Stimulated activated naive CD8-positive, alpha-beta T cell treated with anti-CD3 and anti-CD28 coated beads, Interleukin-15, Interleukin-2, amounts not matched to agents 100 ng/mL and 50 ng/mL, for 24 hours (primary cell): Measurements from ENCODE around the gene CHD5.
A peak's percentile ranks its signal among the peaks of the same experiment; 100 is the strongest.

ENCODE experiments used
- H3K27ac Mint-ChIP-seq: one replicate; pipeline ENCODE4 v1.8.0; 2021; ENCODE audit warnings: mild to moderate bottlenecking, mixed read lengths
- H3K27me3 Mint-ChIP-seq: one replicate; pipeline ENCODE4 v1.8.0; 2021; ENCODE audit warnings: mixed read lengths
- H3K36me3 Mint-ChIP-seq: one replicate; pipeline ENCODE4 v1.8.0; 2021; ENCODE audit warnings: low read depth, mixed read lengths
- H3K4me1 Mint-ChIP-seq: one replicate; pipeline ENCODE4 v1.8.0; 2021; ENCODE audit warnings: low read depth, mixed read lengths
- H3K4me3 Mint-ChIP-seq: one replicate; pipeline ENCODE4 v1.8.0; 2021; ENCODE audit warnings: mild to moderate bottlenecking, mixed read lengths
- H3K9me3 Mint-ChIP-seq: one replicate; pipeline ENCODE4 v1.8.0; 2021; ENCODE audit warnings: mixed read lengths

The CHD5 gene

GRCh38 chr1:6094801-6095505 is 85.2 kb downstream of the CHD5 start:
- H3K4me1 Mint-ChIP-seq: no peaks in the 10 kb centered on the region
- no peak overlapping the region for H3K27ac Mint-ChIP-seq
- H3K4me3 Mint-ChIP-seq: no peak overlapping the region

GRCh38 chr1:6094246-6094645 is 85.9 kb downstream of the CHD5 start:
- no peak overlapping the region for H3K4me3 Mint-ChIP-seq
- H3K4me1 Mint-ChIP-seq: no peaks in the 10 kb centered on the region
- no peaks in the 10 kb centered on the region for H3K9me3 Mint-ChIP-seq
- no peaks in the 10 kb centered on the region for H3K27me3 Mint-ChIP-seq
- no peak overlapping the region for H3K27ac Mint-ChIP-seq
- H3K36me3 Mint-ChIP-seq: peaks cover 35% of the 10 kb centered on the region

More at GRCh38 chr1:6094801-6095505, 85.2 kb downstream of the CHD5 start:
- H3K27me3 Mint-ChIP-seq: no peaks in the 10 kb centered on the region
- no peaks in the 10 kb centered on the region for H3K9me3 Mint-ChIP-seq
- H3K36me3 Mint-ChIP-seq: peaks cover 35% of the 10 kb centered on the region

- Mint-ChIP-seq H3K27ac (no peak overlapping the region), H3K36me3 (peaks cover 33% of the 10 kb centered on the region), H3K4me3 (no peak overlapping the region), H3K4me1 (no peaks in the 10 kb centered on the region), H3K27me3 (no peaks in the 10 kb centered on the region), H3K9me3 (no peaks in the 10 kb centered on the region)
Measured at GRCh38 chr1:6093611-6094010, 86.5 kb downstream of the CHD5 start.

- Mint-ChIP-seq H3K4me3 (no peak overlapping the region), H3K27ac (peak overlapping the region; percentile 11), H3K9me3 (no peaks in the 10 kb centered on the region), H3K36me3 (peaks cover 28% of the 10 kb centered on the region), H3K4me1 (no peaks in the 10 kb centered on the region), H3K27me3 (no peaks in the 10 kb centered on the region)
Measured at GRCh38 chr1:6093071-6093470, 87.0 kb downstream of the CHD5 start.

- H3K27me3 Mint-ChIP-seq: no peaks in the 10 kb centered on the region
- no peak overlapping the region for H3K27ac Mint-ChIP-seq
- H3K36me3 Mint-ChIP-seq: peaks cover 23% of the 10 kb centered on the region
- H3K4me1 Mint-ChIP-seq: no peaks in the 10 kb centered on the region
- H3K9me3 Mint-ChIP-seq: no peaks in the 10 kb centered on the region
- no peak overlapping the region for H3K4me3 Mint-ChIP-seq
Measured at GRCh38 chr1:6092211-6092610, 87.9 kb downstream of the CHD5 start.

GRCh38 chr1:6091823-6092109 is 88.4 kb downstream of the CHD5 start:
- H3K36me3 Mint-ChIP-seq: peaks cover 27% of the 10 kb centered on the region
- no peak overlapping the region for H3K27ac Mint-ChIP-seq
- H3K4me3 Mint-ChIP-seq: no peak overlapping the region
- H3K4me1 Mint-ChIP-seq: no peaks in the 10 kb centered on the region
- no peaks in the 10 kb centered on the region for H3K27me3 Mint-ChIP-seq
- H3K9me3 Mint-ChIP-seq: no peaks in the 10 kb centered on the region

- Mint-ChIP-seq H3K4me1 (no peaks in the 10 kb centered on the region), H3K36me3 (peaks cover 30% of the 10 kb centered on the region), H3K9me3 (no peaks in the 10 kb centered on the region), H3K27me3 (no peaks in the 10 kb centered on the region), H3K27ac (no peak overlapping the region), H3K4me3 (no peak overlapping the region)
Measured at GRCh38 chr1:6090996-6091822, 88.9 kb downstream of the CHD5 start.

- Mint-ChIP-seq H3K9me3 (no peaks in the 10 kb centered on the region), H3K36me3 (peaks cover 32% of the 10 kb centered on the region), H3K27ac (no peak overlapping the region), H3K27me3 (no peaks in the 10 kb centered on the region), H3K4me1 (no peaks in the 10 kb centered on the region), H3K4me3 (no peak overlapping the region)
Measured at GRCh38 chr1:6090288-6090687, 89.8 kb downstream of the CHD5 start.

- H3K36me3 Mint-ChIP-seq: peaks cover 33% of the 10 kb centered on the region
- H3K4me3 Mint-ChIP-seq: no peak overlapping the region
- H3K27me3 Mint-ChIP-seq: no peaks in the 10 kb centered on the region
- H3K27ac Mint-ChIP-seq: no peak overlapping the region
- H3K4me1 Mint-ChIP-seq: no peaks in the 10 kb centered on the region
- H3K9me3 Mint-ChIP-seq: no peaks in the 10 kb centered on the region
Measured at GRCh38 chr1:6088956-6089355, 91.2 kb downstream of the CHD5 start.

- Mint-ChIP-seq H3K9me3 (no peaks in the 10 kb centered on the region), H3K27me3 (no peaks in the 10 kb centered on the region), H3K4me3 (no peak overlapping the region), H3K36me3 (peaks cover 30% of the 10 kb centered on the region), H3K27ac (no peak overlapping the region), H3K4me1 (no peaks in the 10 kb centered on the region)
Measured at GRCh38 chr1:6087958-6088357, 92.2 kb downstream of the CHD5 start.

- peaks cover 30% of the 10 kb centered on the region for H3K36me3 Mint-ChIP-seq
- no peak overlapping the region for H3K27ac Mint-ChIP-seq
- no peaks in the 10 kb centered on the region for H3K4me1 Mint-ChIP-seq
- no peaks in the 10 kb centered on the region for H3K27me3 Mint-ChIP-seq
- no peaks in the 10 kb centered on the region for H3K9me3 Mint-ChIP-seq
- H3K4me3 Mint-ChIP-seq: no peak overlapping the region
Measured at GRCh38 chr1:6087377-6087772, 92.7 kb downstream of the CHD5 start.

- Mint-ChIP-seq H3K4me3 (no peak overlapping the region), H3K27me3 (no peaks in the 10 kb centered on the region), H3K36me3 (peaks cover 34% of the 10 kb centered on the region), H3K9me3 (no peaks in the 10 kb centered on the region), H3K4me1 (no peaks in the 10 kb centered on the region), H3K27ac (no peak overlapping the region)
Measured at GRCh38 chr1:6086762-6087376, 93.3 kb downstream of the CHD5 start.

GRCh38 chr1:6086358-6086757 is 93.8 kb downstream of the CHD5 start:
- H3K27ac Mint-ChIP-seq: no peak overlapping the region
- H3K4me1 Mint-ChIP-seq: no peaks in the 10 kb centered on the region
- no peaks in the 10 kb centered on the region for H3K9me3 Mint-ChIP-seq
- no peak overlapping the region for H3K4me3 Mint-ChIP-seq
- peaks cover 37% of the 10 kb centered on the region for H3K36me3 Mint-ChIP-seq
- no peaks in the 10 kb centered on the region for H3K27me3 Mint-ChIP-seq

- H3K9me3 Mint-ChIP-seq: no peaks in the 10 kb centered on the region
- H3K4me3 Mint-ChIP-seq: no peak overlapping the region
- no peaks in the 10 kb centered on the region for H3K4me1 Mint-ChIP-seq
- peaks cover 35% of the 10 kb centered on the region for H3K36me3 Mint-ChIP-seq
- H3K27me3 Mint-ChIP-seq: no peaks in the 10 kb centered on the region
- no peak overlapping the region for H3K27ac Mint-ChIP-seq
Measured at GRCh38 chr1:6085666-6086065, 94.5 kb downstream of the CHD5 start.

- no peaks in the 10 kb centered on the region for H3K9me3 Mint-ChIP-seq
- H3K27ac Mint-ChIP-seq: no peak overlapping the region
- H3K36me3 Mint-ChIP-seq: peaks cover 36% of the 10 kb centered on the region
Measured at GRCh38 chr1:6084781-6085495, 95.2 kb downstream of the CHD5 start.

More at GRCh38 chr1:6084781-6085495, 95.2 kb downstream of the CHD5 start:
- Mint-ChIP-seq H3K27me3 (no peaks in the 10 kb centered on the region), H3K4me1 (no peaks in the 10 kb centered on the region), H3K4me3 (no peak overlapping the region)
